Activated CD4-positive, alpha-beta T cell treated with anti-CD3 and anti-CD28 coated beads, Interleukin-2, amount 10 ng/mL, durations not matched to agents 7 days and 5 days (primary cell): Measurements from ENCODE around the gene CSTPP1. TPM values are rescaled to one million over a fixed set of nuclear protein-coding genes. Genes with fewer than 3 reads are reported as not detected.

Experiments used
- microRNA-seq: library from miRNA; unstranded; fragments of <30 nt; microRNA quantifications from one replicate; pipeline ENCODE4 v1.2.0, GENCODE V29; 2021; ENCODE audit warnings: borderline microRNAs expressed, borderline replicate concordance
- total RNA-seq, 2 experiments: library from RNA; stranded (reverse); gene quantifications; one replicate each; pipeline ENCODE4 v1.2.3, GENCODE V29; 2021

The CSTPP1 gene
- total RNA-seq, 2 experiments from 2014 or later = 18.2 to 18.9 TPM

Small RNA genes lying within 50 kb of the gene (microRNA-seq; reads per million reads assigned to microRNA genes)
- not detected for gene MIR6745

Other genes starting within 250 kb of the CSTPP1 start
- 10 to 100 TPM; 83.8 to 88.8 TPM for gene ARHGAP1, start 236.1 kb upstream of the CSTPP1 start, total RNA-seq
- 10 to 100 TPM; 11.7 to 16.3 TPM for gene ZNF408, start 235.7 kb upstream of the CSTPP1 start, total RNA-seq
- under 1 TPM in 1 of 2 experiments, not detected in 1; 0.15 TPM for gene F2, start 217.5 kb upstream of the CSTPP1 start, total RNA-seq
- gene CKAP5, start 90.5 kb upstream of the CSTPP1 start, total RNA-seq = 100 to 1,000 TPM; 171 to 189 TPM
- under 1 TPM; 0.02 to 0.15 TPM for gene LRP4, start 18.2 kb upstream of the CSTPP1 start, total RNA-seq
- 100 to 1,000 TPM in 1 of 2 experiments, 10 to 100 TPM in 1; 88.1 to 103 TPM for gene ARFGAP2, start 240.1 kb downstream of the CSTPP1 start, total RNA-seq
- 1 to 10 TPM; 1.8 to 2.2 TPM for gene PACSIN3, start 249.7 kb downstream of the CSTPP1 start, total RNA-seq